HepG2 (cell line): ENCODE results near the gene SEH1L. TPM values are rescaled to one million over a fixed set of nuclear protein-coding genes. Genes with fewer than 3 reads are reported as not detected.

Experiments
- ATAC-seq: fragments of 200-7000 bp; cut with Tn5 transposase; 3 replicates; pipeline ENCODE4 v1.9.1; 2020; ENCODE audit warnings: mild to moderate bottlenecking, moderate library complexity
- BruUV-seq: library from RNA; stranded (reverse); fragments of 400-500 nt; replicated peaks from 2 replicates; lab custom pipeline; 2021; lab: Mats Ljungman, UMichigan
- CTCF ChIA-PET: fragments of 300-600 bp; formaldehyde crosslinking; extraction: SDS; loops from one replicate; lab custom pipeline; 2021; ENCODE audit warnings: low total read pairs, inconsistent platforms, low intra/inter-chr PET ratio; lab: Yijun Ruan, JAX
- POLR2A ChIA-PET: fragments of 350-600 bp; sonication (Branson Sonifier 250); formaldehyde crosslinking; loops from one replicate; lab custom pipeline; 2020; ENCODE audit warnings: antibody characterized with exemption, inconsistent platforms; lab: Yijun Ruan, JAX
- DNase-seq: peaks from one replicate; pipeline ENCODE4 v3.0.0-alpha.2; 2015; ENCODE audit warnings: low spot score
- FAIRE-seq: peaks from 3 replicates; lab custom pipeline; 2011; peaks lifted over from hg19 to GRCh38; lab: Jason Lieb, UNC
- H2AFZ ChIP-seq: one replicate; pipeline ENCODE4 v1.6.1; 2011; ENCODE audit warnings: low read length, inconsistent platforms
- H3K27ac ChIP-seq: fragments of 300-600 bp; 3 replicates; pipeline ENCODE4 v1.8.0; 2011; ENCODE audit warnings: mixed run types, mild to moderate bottlenecking, mixed read lengths, low read length, inconsistent platforms; ENCODE audit not compliant: insufficient read depth; ENCODE audit errors: extremely low read length
- H3K27me3 ChIP-seq, 2 experiments: fragments of 200-600 bp in 1 of 2; 2 replicates in 1 of 2; 3 replicates in 1 of 2; pipeline versions ENCODE4 v1.6.0 to v1.8.0; 2011; ENCODE audit warnings: low read length in 2 of 2, mild to moderate bottlenecking in 2 of 2, moderate library complexity in 2 of 2, inconsistent platforms in 1 of 2; ENCODE audit not compliant: insufficient read depth in 2 of 2, control insufficient read depth in 1 of 2
- H3K36me3 ChIP-seq, 2 experiments: fragments of 200-600 bp in 1 of 2; replicated peaks in 1 of 2; 2 replicates in 1 of 2; 3 replicates in 1 of 2; pipeline versions ENCODE4 v1.5.1 to v1.8.0; 2011; ENCODE audit warnings: low read length in 2 of 2, inconsistent platforms in 1 of 2; ENCODE audit not compliant: insufficient read depth in 2 of 2, control insufficient read depth in 1 of 2
- H3K4me1 ChIP-seq: 2 replicates; pipeline ENCODE4 v1.5.1; 2012; ENCODE audit warnings: low read length, inconsistent platforms; ENCODE audit not compliant: insufficient read depth
- H3K4me2 ChIP-seq: 2 replicates; pipeline ENCODE4 v1.6.0; 2011; ENCODE audit warnings: low read depth, low read length, inconsistent platforms
- H3K4me3 ChIP-seq, 3 experiments: fragments of 200-600 bp in 1 of 3; sonication (generic), shearing (Covaris generic) in 1 of 3; replicated peaks in 1 of 3; 2 replicates each; pipeline ENCODE4 v1.5.1; 2011 to 2016; ENCODE audit warnings: low read length in 3 of 3, inconsistent platforms in 2 of 3, low read depth in 2 of 3, mild to moderate bottlenecking in 2 of 3, control low read depth in 1 of 3, mixed read lengths in 1 of 3; ENCODE audit not compliant: insufficient read depth in 1 of 3
- H3K79me2 ChIP-seq: one replicate; pipeline ENCODE4 v1.6.1; 2011; ENCODE audit warnings: low read length, inconsistent platforms; ENCODE audit not compliant: insufficient read depth
- H3K9ac ChIP-seq: 2 replicates; pipeline ENCODE4 v1.6.0; 2011; ENCODE audit warnings: mild to moderate bottlenecking, low read depth, low read length, inconsistent platforms; ENCODE audit not compliant: insufficient read depth
- H3K9me3 ChIP-seq: 2 replicates; pipeline ENCODE4 v1.5.1; 2012; ENCODE audit warnings: mild to moderate bottlenecking, low read length
- H4K20me1 ChIP-seq: 2 replicates; pipeline ENCODE4 v1.6.0; 2011; ENCODE audit warnings: inconsistent platforms, mild to moderate bottlenecking, low read length, moderate library complexity; ENCODE audit not compliant: insufficient read depth
- AHR ChIP-seq: IDR thresholded peaks from 2 replicates; pipeline ENCODE4 v1.6.1; 2018; ENCODE audit warnings: missing genetic modification reagents, missing compliant biosample characterization
- MIXL1 ChIP-seq: IDR thresholded peaks from 2 replicates; pipeline ENCODE4 v1.6.1; 2016
- MTA1 ChIP-seq: sonication (generic); formaldehyde crosslinking; IDR thresholded peaks from 2 replicates; pipeline ENCODE4 v1.4.0; 2020; ENCODE audit warnings: missing genetic modification reagents, mild to moderate bottlenecking, borderline replicate concordance
- NBN ChIP-seq: fragments of 450-650 bp; conservative IDR thresholded peaks from 2 replicates; pipeline ENCODE4 v1.6.1; 2017
- RFX5 ChIP-seq: IDR thresholded peaks from 2 replicates; pipeline ENCODE4 v1.6.1; 2011; ENCODE audit warnings: low read depth, low read length, improper control_type of control experiment
- THAP8 ChIP-seq: sonication (generic); formaldehyde crosslinking; IDR thresholded peaks from 2 replicates; pipeline ENCODE4 v1.5.1; 2020; ENCODE audit warnings: missing genetic modification reagents, mild to moderate bottlenecking, borderline replicate concordance
- ZEB1 ChIP-seq: IDR thresholded peaks from 2 replicates; pipeline ENCODE4 v1.6.1; 2012; ENCODE audit warnings: mild to moderate bottlenecking, low read depth, inconsistent platforms; ENCODE audit not compliant: insufficient replicate concordance
- ZNF224 ChIP-seq: sonication (generic); formaldehyde crosslinking; IDR thresholded peaks from 2 replicates; pipeline ENCODE4 v1.5.0; 2020; ENCODE audit warnings: mild to moderate bottlenecking, missing genetic modification reagents
- ZNF235 ChIP-seq: sonication (generic); formaldehyde crosslinking; IDR thresholded peaks from 2 replicates; pipeline ENCODE4 v1.8.1; 2023; ENCODE audit warnings: mild to moderate bottlenecking, missing genetic modification reagents, borderline replicate concordance
- ZNF607 ChIP-seq: sonication (generic); formaldehyde crosslinking; IDR thresholded peaks from 2 replicates; pipeline ENCODE4 v1.5.1; 2020; ENCODE audit warnings: missing genetic modification reagents, mild to moderate bottlenecking, borderline replicate concordance
- ZNF616 ChIP-seq: sonication (generic); formaldehyde crosslinking; IDR thresholded peaks from 2 replicates; pipeline ENCODE4 v1.5.0; 2020; ENCODE audit warnings: low read depth, mild to moderate bottlenecking, missing genetic modification reagents
- ZNF703 ChIP-seq: sonication (generic); formaldehyde crosslinking; IDR thresholded peaks from 2 replicates; pipeline ENCODE4 v1.5.1; 2020; ENCODE audit warnings: missing genetic modification reagents, mild to moderate bottlenecking, moderate library complexity, borderline replicate concordance
- WGBS: methylation state at CpG from one replicate; pipeline ENCODE4 v1.1.6; 2017; ENCODE audit warnings: low lambda C conversion rate; 5-methylcytosine and 5-hydroxymethylcytosine counted together
- in situ Hi-C: cut with HindIII; loops from 2 replicates; pipeline ENCODE4 v1.10.0; 2017; ENCODE audit warnings: low pct_unique_long_range_greater_than_20kb; ENCODE audit not compliant: extremely low pct_ligation_motif_present
- intact Hi-C: fragments of 100-400 bp; cut with micrococcal nuclease; formaldehyde crosslinking; loops from one replicate; pipeline ENCODE4 v1.10.0; 2022; ENCODE audit not compliant: unreplicated experiment
- polyA plus RNA-seq, 8 experiments: library from polyadenylated mRNA; depleted of rRNA in 3 of 8; stranded (reverse) in 7 of 8; unstranded in 1 of 8; fragments of >200 nt; fragmentation: Illumina TruSeq in 4 of 8; extraction: Trizol in 4 of 8; gene quantifications; 2 replicates each; pipeline versions ENCODE4 v1.2.1 to v1.2.3, GENCODE V29; 2011 to 2016; ENCODE audit warnings: low read depth in 4 of 8, missing spikeins in 1 of 8, mixed read lengths in 1 of 8; ENCODE audit not compliant: insufficient read depth in 1 of 8
- total RNA-seq, 5 experiments: library from RNA; depleted of rRNA; stranded (reverse); fragments of >200 nt; fragmentation: Illumina TruSeq; extraction: Trizol; gene quantifications; 2 replicates each; pipeline ENCODE4 v1.2.3, GENCODE V29; 2016; ENCODE audit warnings: low read depth in 1 of 5
- TF ChIP-seq, protein P1 (sequence below): sonication (generic); formaldehyde crosslinking; IDR thresholded peaks from 2 replicates; pipeline ENCODE4 v1.5.0; 2020; ENCODE audit warnings: mild to moderate bottlenecking, missing genetic modification reagents, borderline replicate concordance

The SEH1L gene
- total and polyA plus RNA-seq, 2 of the 13 experiments (the other 11 are each of a cell fraction or from before 2014, with no cell fraction given): 59.6 to 63.5 TPM

- in situ Hi-C loops (no loop called here), intact Hi-C loops (loop anchor here (5.0 to 10.0 kb wide), 3 partner anchors 46 to 639 kb away; partner anchors contain the start of gene SEH1L)
These were observed 45.6 kb downstream of the SEH1L start for GRCh38 chr18:12993439-12993838.

More at GRCh38 chr18:12993439-12993838, 45.6 kb downstream of the SEH1L start:
- POLR2A ChIA-PET: no interaction called here
- Histone ChIP-seq H3K9me3 (no peaks in the 10 kb centered on the region), H3K27ac (no peak overlapping the region), H3K4me2 (peak overlapping the region; percentile 68; the same call in 1 of the 2 replicates), H3K79me2 (peaks cover 60% of the 10 kb centered on the region), H2AFZ (no peak overlapping the region), H3K4me3 (no peak overlapping the region; a peak in 1 of 6 replicates), H3K27me3 (no peaks in the 10 kb centered on the region; a peak in 2 of 5 replicates), H4K20me1 (no peaks in the 10 kb centered on the region), H3K36me3 (no peaks in the 10 kb centered on the region), H3K4me1 (peaks cover 57% of the 10 kb centered on the region), H3K9ac (no peak overlapping the region)
- CTCF ChIA-PET: no interaction called here
- FAIRE-seq (no peak), ATAC-seq (no peak), DNase-seq (no peak)
- TF ChIP-seq MIXL1 (CRISPR knock-in tag) (no peak), ZNF703 (CRISPR knock-in tag) (no peak), RFX5 (no peak), NBN (no peak), THAP8 (no peak), MTA1 (CRISPR knock-in tag) (no peak), ZNF235 (CRISPR knock-in tag) (no peak), AHR (CRISPR knock-in tag) (no peak), ZNF607 (CRISPR knock-in tag) (no peak), ZNF616 (CRISPR knock-in tag) (no peak), ZEB1 (no peak), ZNF224 (CRISPR knock-in tag) (no peak)
- TF ChIP-seq, protein P1, sequence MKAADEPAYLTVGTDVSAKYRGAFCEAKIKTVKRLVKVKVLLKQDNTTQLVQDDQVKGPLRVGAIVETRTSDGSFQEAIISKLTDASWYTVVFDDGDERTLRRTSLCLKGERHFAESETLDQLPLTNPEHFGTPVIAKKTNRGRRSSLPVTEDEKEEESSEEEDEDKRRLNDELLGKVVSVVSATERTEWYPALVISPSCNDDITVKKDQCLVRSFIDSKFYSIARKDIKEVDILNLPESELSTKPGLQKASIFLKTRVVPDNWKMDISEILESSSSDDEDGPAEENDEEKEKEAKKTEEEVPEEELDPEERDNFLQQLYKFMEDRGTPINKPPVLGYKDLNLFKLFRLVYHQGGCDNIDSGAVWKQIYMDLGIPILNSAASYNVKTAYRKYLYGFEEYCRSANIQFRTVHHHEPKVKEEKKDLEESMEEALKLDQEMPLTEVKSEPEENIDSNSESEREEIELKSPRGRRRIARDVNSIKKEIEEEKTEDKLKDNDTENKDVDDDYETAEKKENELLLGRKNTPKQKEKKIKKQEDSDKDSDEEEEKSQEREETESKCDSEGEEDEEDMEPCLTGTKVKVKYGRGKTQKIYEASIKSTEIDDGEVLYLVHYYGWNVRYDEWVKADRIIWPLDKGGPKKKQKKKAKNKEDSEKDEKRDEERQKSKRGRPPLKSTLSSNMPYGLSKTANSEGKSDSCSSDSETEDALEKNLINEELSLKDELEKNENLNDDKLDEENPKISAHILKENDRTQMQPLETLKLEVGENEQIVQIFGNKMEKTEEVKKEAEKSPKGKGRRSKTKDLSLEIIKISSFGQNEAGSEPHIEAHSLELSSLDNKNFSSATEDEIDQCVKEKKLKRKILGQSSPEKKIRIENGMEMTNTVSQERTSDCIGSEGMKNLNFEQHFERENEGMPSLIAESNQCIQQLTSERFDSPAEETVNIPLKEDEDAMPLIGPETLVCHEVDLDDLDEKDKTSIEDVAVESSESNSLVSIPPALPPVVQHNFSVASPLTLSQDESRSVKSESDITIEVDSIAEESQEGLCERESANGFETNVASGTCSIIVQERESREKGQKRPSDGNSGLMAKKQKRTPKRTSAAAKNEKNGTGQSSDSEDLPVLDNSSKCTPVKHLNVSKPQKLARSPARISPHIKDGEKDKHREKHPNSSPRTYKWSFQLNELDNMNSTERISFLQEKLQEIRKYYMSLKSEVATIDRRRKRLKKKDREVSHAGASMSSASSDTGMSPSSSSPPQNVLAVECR: no peak
- no TSS peak for BruUV-seq
- 91% methylated on average over 1 of the region's 2 CpGs for WGBS
